Measurements from ENCODE around the gene YDJC. TPM values are rescaled to one million over a fixed set of nuclear protein-coding genes. Genes with fewer than 3 reads are reported as not detected.

Gene YDJC
- total and polyA plus RNA-seq, 2 of the 4 experiments (the other 2 are of a cell fraction): 8.1 to 23.6 TPM

GRCh38 chr22:21628386-21629254, 1.2 kb downstream of the YDJC start:
- intact Hi-C loops (cut with micrococcal nuclease) (no loop called here), in situ Hi-C loops (cut with MboI; ENCODE audit: low sequenced_read_pairs) (no loop called here), dilution Hi-C loops (cut with HindIII; ENCODE audit: low sequenced_read_pairs, unreplicated experiment) (no loop called here)
- Histone ChIP-seq H2BK5ac (ENCODE audit: low read depth, low read length, poor library complexity, severe bottlenecking) (no peak overlapping the region), H2BK15ac (ENCODE audit: low read depth, low read length) (no peak overlapping the region), H2AFZ (replicated peaks; ENCODE audit: low read length, poor library complexity) (peak overlapping the region; percentile 97), H3K27me3 (ENCODE audit: control insufficient read depth, insufficient read depth, low read length) (no peaks in the 10 kb centered on the region), H3K27ac (ENCODE audit: insufficient read depth, low read length) (no peak overlapping the region; the same call in 1 of the 2 replicates), H3K18ac (ENCODE audit: low read depth, low read length) (no peak overlapping the region), H4K20me1 (ENCODE audit: insufficient read depth, low read length) (peaks cover 42% of the 10 kb centered on the region), H3K4me2 (ENCODE audit: low read depth, low read length) (peak overlapping the region; percentile 90), H3K56ac (ENCODE audit: extremely low read depth, insufficient read depth, low read length) (no peak overlapping the region), H2BK120ac (ENCODE audit: low read depth, low read length) (no peak overlapping the region), H2BK20ac (ENCODE audit: low read depth, low read length) (no peak overlapping the region), H3K9me1 (ENCODE audit: insufficient read depth, low read length) (peaks cover 7% of the 10 kb centered on the region; the same call in 1 of the 2 replicates), H3K4me3 (ENCODE audit: insufficient read depth, low read depth, low read length) (peak overlapping the region; percentile 93), H3K14ac (replicated peaks; ENCODE audit: low read depth, low read length) (peak overlapping the region; percentile 28; the same call in 1 of the 2 replicates), H2AK5ac (ENCODE audit: low read depth, low read length) (peak overlapping the region; percentile 42), H3K9me3 (ENCODE audit: control insufficient read depth, insufficient read depth, low read length) (no peaks in the 10 kb centered on the region), H3K36me3 (ENCODE audit: control insufficient read depth, insufficient read depth, low read length) (peaks cover 10% of the 10 kb centered on the region), H4K91ac (ENCODE audit: insufficient read depth, low read depth, low read length) (no peak overlapping the region; the same call in 1 of the 2 replicates), H2AK9ac (replicated peaks; ENCODE audit: low read depth, low read length, poor library complexity) (peak overlapping the region; percentile 98), H3K4me1 (ENCODE audit: control insufficient read depth, insufficient read depth, low read length) (peaks cover 6% of the 10 kb centered on the region), H3K79me1 (ENCODE audit: low read depth in 1 of 2, low read length in 2 of 2) (peaks cover 20 to 58% of the 10 kb centered on the region in 2 experiments), H3K23ac (ENCODE audit: low read depth, low read length) (peak overlapping the region; percentile 25; the same call in 1 of the 2 replicates), H3K4ac (ENCODE audit: low read depth, low read length) (peak overlapping the region; percentile 77), H4K8ac (ENCODE audit: low read depth in 2 of 2, low read length in 2 of 2) (peak overlapping the region; percentile 86 to 89; a peak in 3 of 4 replicates), H3K9ac (ENCODE audit: low read depth, low read length) (peak overlapping the region; percentile 21), H4K5ac (ENCODE audit: low read depth, low read length) (peak overlapping the region; percentile 36)
- 51% methylated on average over 27 of the region's 74 CpGs; no CpG with 5 or more reads in 1 of the 2 experiments for WGBS, 2 experiments (ENCODE audit: extremely low coverage in 2 of 2, insufficient read length in 1 of 2)
- DNase-seq: no peak
- CTCF ChIA-PET: interaction anchor here (0.6 to 3.3 kb wide), 6 partner anchors 14 to 309 kb away, joined by 3 to 28 read pairs (median 3); partner anchors contain the start of gene SDF2L1
- no TSS peak for BruUV-seq (replicated peaks)
- POLR2A ChIA-PET (ENCODE audit: unreplicated experiment): no interaction called here
- TF ChIP-seq SMC3 (IDR thresholded peaks at IDR 0.05; ENCODE audit: low read depth, low read length): no peak
- no peak for TF ChIP-seq NFE2L2 (IDR thresholded peaks at IDR 0.05; ENCODE audit: low read depth, low read length)
- no peak for TF ChIP-seq CHD1 (IDR thresholded peaks at IDR 0.05; ENCODE audit: low read depth, low read length)
- TF ChIP-seq CTCF (conservative IDR thresholded peaks at IDR 0.05; ENCODE audit: low read depth, low read length): no peak
- no peak for TF ChIP-seq FOS (IDR thresholded peaks at IDR 0.05; ENCODE audit: low read depth, low read length)
- TF ChIP-seq RCOR1 (IDR thresholded peaks at IDR 0.05; ENCODE audit: insufficient replicate concordance, low read length): no peak
- TF ChIP-seq MXI1 (IDR thresholded peaks at IDR 0.05; ENCODE audit: borderline replicate concordance, low read depth, low read length): no peak
- no peak for TF ChIP-seq CEBPB (IDR thresholded peaks at IDR 0.05; ENCODE audit: low read depth, low read length)
- TF ChIP-seq RAD21 (IDR thresholded peaks at IDR 0.05; ENCODE audit: low read length): no peak
- TF ChIP-seq BHLHE40 (IDR thresholded peaks at IDR 0.05; ENCODE audit: low read depth, low read length): no peak
- TF ChIP-seq POLR2A (IDR thresholded peaks at IDR 0.05; ENCODE audit: low read depth, low read length): no peak
- no peak for TF ChIP-seq USF2 (IDR thresholded peaks at IDR 0.05; ENCODE audit: low read depth, low read length)
- ATAC-seq (ENCODE audit: low read depth): no peak

Measured in IMR-90 (cell line).